GM21381 (cell line): Measurements from ENCODE around the gene DBNDD1.

Experiments used
- ATAC-seq: cut with Tn5 transposase; IDR thresholded peaks from one replicate; pipeline ENCODE4 v1.9.1; 2021; ENCODE audit warnings: mild to moderate bottlenecking, moderate library complexity; ENCODE audit not compliant: unreplicated experiment

DBNDD1 gene

DNA sequence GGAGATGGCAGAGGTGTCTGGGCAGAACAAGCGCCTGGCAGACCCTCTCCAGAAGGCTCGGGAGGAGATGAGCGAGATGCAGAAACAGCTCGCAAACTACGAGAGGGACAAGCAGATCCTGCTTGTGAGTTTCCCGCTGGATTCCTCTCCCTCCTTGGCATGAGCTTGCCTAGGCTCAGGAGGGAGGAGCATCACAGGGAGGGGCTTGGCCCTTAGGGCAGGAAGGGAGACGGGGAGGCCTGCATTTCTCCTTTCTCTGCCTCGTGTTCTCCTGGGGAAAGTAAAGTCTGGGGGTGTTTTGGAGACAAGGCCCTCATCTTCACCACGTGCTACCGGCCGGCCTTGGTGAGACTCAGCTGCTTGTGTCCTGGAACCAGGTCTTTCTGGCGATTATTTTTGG, 18.0 kb upstream of the DBNDD1 start:
- no peak for ATAC-seq

GRCh38 chr16:90035902-90036301, 16.6 kb upstream of the DBNDD1 start:
- no peak for ATAC-seq

DNA sequence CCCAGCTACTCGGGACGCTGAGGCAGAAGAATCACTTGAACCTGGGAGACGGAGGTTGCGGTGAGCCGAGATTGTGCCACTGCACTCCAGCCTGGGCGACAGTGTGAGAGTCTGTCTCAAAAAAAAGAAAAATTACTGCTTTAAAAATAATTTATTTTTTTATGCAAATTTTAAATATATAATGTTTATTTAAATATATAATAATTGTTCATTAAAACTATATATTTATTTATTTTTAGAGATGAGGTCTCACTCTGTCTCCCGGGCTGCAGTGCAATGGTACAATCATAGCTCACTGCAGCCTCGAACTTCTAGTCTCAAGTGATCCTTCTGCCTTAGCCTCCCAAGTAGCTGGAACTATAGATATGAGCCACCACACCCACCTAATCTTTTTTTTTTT, 15.2 kb upstream of the DBNDD1 start:
- no peak for ATAC-seq

DNA sequence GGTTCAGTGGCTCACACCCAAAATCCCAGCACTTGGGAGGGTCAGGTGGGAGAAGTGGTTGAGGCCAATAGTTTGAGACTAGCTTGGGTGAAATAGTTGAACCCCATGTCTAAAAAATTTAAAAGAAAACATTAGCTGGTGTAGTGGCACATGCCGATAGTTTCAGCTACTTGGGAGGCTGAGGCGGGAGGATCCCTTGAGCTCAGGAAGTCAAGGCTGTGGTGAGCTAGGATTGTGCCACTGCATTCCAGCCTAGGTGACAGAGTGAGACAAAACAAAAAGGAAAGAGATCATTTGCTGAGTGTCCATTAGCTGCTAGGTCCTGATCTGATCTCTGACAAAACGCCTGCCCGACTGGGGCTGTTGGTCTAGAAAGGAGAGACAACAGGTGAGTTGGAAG, 14.1 kb upstream of the DBNDD1 start:
- ATAC-seq, result no peak

- no peak for ATAC-seq
Measured at GRCh38 chr16:90032674-90033331, 13.5 kb upstream of the DBNDD1 start.

GRCh38 chr16:90031931-90032673, 12.8 kb upstream of the DBNDD1 start:
- ATAC-seq, result no peak

- no peak for ATAC-seq
Measured at GRCh38 chr16:90031186-90031930, 12.1 kb upstream of the DBNDD1 start.

DNA sequence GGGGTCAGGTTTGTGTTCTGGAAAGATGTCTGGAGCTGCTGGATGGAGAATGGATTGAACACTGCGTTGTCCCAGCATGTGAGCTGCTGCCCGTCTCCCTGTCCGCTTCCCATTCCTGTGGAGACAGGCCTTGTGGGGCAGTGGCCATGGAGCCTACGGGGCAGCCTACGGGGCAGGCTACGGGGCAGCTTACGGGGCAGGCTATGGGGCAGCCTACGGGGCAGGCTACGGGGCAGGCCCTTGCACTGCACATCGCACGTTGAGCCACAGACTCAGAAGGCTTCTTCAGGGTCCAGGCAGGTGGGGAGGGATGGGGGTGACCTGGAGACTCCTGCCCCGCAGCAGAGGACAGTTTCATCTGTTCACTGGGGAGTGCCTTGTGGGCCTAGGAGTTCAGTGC, 9.7 kb upstream of the DBNDD1 start:
- ATAC-seq, result no peak

DNA sequence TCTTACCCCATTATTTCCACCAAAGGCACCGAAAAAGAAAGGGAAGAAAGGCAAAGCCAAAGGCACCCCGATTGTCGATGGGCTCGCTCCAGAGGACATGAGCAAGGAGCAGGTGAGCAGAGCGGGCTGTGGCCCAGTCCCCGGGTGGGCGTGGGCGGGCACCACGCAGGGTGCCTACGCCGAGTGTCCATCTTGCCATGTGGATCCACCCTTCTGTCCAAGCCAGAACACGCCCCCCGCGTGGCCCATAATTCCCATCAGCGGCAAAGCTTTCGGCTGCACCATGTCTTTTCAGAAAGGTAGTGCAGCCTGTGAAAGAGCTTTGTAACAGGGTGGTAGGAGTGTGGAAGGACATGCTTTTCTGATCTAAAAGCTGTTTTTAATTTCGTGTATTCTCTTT, 8.4 kb upstream of the DBNDD1 start:
- no peak for ATAC-seq

DNA sequence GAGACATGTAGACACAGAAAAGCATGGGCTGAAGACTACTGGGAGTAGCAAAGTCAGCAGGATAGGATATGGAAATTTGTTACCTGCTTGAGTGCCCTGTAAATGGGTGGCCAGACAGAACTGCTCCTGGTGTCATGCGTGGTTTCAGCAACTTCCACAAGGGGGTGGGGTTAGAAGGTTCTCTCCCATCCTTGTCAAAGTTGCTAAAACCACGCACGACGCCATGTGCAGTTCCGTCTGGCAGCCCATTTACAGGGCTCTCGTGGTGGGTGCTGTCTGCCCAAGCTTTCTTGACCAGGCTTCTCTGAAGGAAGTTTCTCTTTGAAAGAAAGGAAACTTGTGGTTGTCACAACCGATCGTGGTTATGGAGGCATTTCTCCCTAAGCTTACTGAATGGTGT, 6.9 kb upstream of the DBNDD1 start:
- ATAC-seq, result no peak

DNA sequence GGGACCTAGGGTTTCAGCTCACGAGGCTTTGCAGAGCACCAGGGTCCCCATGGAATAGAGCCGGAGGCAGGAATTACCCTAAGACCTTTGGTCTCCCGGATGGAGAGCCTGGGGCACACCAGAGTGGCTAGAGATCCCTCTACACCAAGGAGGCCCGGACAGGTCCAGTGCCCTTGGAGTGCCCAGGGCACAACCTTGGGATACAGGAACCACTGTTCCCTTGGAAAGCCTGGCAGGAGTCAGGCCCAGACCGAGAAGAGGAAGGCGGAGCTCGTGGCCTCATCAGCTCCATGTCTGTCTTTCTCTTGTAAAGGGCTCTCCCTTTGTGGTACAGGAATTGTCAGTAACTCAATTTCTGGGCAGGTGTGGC, 3.8 kb upstream of the DBNDD1 start:
- no peak for ATAC-seq

- peak; percentile 75 for ATAC-seq
Measured at GRCh38 chr16:90022209-90023077, 3.2 kb upstream of the DBNDD1 start.

DNA sequence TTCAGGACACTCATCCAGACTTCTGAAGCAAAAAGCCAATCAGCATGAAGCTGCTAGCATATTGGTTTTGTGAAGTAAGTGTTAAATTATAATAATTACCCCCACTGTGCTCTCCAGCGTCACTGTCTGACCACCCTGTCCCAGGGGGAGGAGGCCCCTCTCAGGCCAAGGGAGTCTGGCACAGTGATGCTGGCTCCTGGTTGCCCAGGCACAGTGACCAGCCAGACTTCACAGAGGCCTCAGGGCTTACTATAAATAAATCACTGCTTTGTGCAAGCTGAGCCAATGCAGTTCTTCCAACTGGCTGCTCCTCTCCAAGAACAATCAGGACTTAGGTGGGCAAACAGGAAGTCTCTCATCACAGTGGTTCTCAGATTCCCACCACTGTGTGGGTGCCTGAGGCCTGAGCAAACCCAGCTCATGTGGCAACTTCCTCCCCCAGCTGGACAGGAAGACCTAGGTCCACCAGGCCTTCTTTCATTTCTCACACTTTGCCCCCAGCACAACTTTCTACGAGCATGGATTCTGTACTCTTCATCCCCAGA, 1.7 kb upstream of the DBNDD1 start:
- ATAC-seq, result no peak

- no peak for ATAC-seq
Measured at GRCh38 chr16:90020260-90020837, 1.1 kb upstream of the DBNDD1 start.

DNA sequence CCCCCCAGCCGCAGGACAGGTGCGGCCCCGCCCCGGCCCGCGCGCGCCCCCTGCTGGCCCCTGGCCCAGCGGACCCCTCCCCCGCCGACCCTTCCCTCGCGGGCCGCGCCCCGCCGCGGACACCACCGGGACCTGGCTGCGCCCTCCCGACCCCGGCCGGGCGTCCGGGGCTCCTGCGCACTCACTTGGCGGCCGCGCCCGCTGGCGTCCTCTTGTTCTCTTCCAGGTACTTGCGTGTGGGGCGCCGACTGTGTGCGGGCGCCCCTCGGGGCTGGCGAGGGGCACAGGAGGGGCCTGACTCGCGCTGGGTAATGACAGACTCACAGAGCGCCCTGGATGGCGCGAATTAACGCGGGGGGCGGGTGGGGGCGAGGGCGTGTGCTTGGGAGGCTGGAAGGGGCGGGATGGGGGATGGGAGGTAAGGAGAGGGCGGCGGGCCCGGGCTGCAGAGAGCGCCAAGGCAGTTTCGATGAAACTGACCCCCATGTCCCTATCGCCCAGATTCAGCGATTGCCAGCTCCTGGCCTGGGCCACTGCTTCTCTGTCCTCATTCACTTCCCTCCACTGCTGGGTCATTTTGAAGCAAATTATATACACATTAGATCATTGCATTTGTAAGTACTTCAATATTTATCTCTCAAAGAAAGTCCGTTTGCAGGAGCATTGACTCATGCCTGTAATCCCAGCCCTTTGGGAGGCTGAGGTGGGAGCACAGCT, 445 bp upstream of the DBNDD1 start:
- ATAC-seq, result no peak

DNA sequence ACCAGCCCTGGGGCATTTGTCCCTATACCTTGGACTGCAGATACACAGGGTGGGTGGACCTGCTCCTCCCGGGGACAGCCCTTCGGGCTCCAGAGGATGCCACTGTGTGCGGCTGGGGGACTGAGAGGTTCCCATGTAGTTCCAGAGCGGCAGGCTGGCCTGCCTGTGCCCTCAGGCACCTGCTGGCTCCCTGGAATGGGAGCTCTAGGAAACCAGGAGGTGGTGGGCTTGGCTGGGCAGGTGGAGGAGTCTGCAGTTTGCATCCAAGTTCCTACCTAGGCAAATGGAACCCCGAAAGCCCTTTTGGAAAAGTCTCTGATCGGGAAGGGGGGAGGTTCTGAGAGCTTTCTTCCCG, 982 bp downstream of the DBNDD1 start:
- no peak for ATAC-seq

GRCh38 chr16:90016339-90016950, 2.8 kb downstream of the DBNDD1 start:
- ATAC-seq, result no peak

DNA sequence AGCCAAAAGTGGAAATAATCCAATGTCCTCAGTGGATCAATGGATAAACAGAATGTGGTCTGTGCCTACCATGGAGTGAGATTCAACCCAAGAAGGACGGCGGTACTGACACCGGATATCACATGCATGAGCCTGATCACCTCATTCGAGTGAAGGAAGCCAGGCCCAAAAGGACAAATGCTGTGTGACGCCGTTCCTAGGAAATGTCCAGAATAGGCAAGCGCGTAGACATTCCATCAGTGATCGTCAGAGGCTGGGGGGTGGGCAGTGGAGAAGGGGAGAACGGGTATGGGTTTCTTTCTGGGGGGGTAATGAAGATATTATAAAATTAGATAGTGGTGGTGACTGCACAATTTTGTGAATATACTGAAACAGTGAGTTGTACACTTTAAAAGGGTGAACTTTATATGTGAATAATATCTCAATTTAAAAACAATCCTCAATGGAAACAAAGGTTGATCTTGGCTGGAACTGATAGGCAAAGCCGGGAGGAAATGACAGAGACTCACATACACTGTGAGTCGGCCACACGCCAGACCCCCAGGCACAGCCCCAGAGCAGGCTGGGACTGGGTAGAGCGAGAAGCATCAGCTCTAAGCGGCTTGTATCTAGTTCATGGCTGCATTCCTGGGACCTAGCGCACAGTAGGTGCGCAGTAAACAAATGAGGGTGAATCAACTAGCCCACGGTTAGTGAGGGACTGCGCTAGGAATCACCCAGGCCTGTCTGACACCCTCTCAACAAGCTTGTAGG, 3.5 kb downstream of the DBNDD1 start:
- ATAC-seq, result no peak
